ENCODE measurements around the gene GAS5. TPM values are rescaled to one million over a fixed set of nuclear protein-coding genes. Genes with fewer than 3 reads are reported as not detected.
A peak's percentile ranks its signal among the peaks of the same experiment; 100 is the strongest.

The GAS5 gene
- total and polyA plus RNA-seq, 2 of the 8 experiments (the other 6 are each of a cell fraction or from before 2014, with no cell fraction given) = 799 to 1,238 TPM

DNA sequence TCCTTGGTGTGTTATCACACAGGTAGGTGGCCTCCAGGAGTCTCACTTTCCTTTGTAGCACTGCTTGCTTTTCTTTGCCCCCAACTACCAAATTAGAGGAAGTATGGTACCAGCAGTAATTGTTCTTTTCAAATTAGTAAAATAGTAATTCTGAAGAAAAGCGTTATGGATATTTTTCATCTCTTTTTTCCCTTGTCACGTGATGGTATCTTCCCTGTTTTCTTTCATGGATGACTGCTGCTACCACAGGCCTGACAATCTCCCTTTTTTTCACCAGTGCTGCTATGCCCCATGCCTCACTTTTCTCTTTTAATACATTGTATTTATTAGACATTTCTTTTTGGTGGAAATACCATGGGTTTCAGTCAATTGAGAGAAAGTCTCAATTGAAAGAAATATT lies 3.7 kb upstream of the GAS5 start:
- Histone ChIP-seq H2BK15ac (ENCODE audit: low read length) (no peak overlapping the region), H3K14ac (ENCODE audit: insufficient read length) (no peak overlapping the region), H3K56ac (replicated peaks; ENCODE audit: insufficient read length, low read depth, low read length) (no peak overlapping the region), H3K4me2 (ENCODE audit: insufficient read depth in 1 of 2, low read depth in 2 of 2, low read length in 2 of 2) (no peak overlapping the region), H3K4me1 (replicated peaks in 1 of 4; ENCODE audit: control insufficient read depth in 3 of 4, insufficient read depth in 4 of 4, low read length in 3 of 4) (peaks cover 0 to 1% (median 0%) of the 10 kb centered on the region in 4 experiments; a peak in 3 of 7 replicates), H3K9me3 (ENCODE audit: insufficient read depth in 2 of 2, low read depth in 1 of 2, low read length in 1 of 2) (no peaks in the 10 kb centered on the region), H2BK20ac (ENCODE audit: low read length) (no peak overlapping the region), H3K27ac (ENCODE audit: low read depth, low read length) (no peak overlapping the region), H4K5ac (ENCODE audit: insufficient read length, low read depth, low read length) (no peak overlapping the region), H2BK5ac (ENCODE audit: low read depth, low read length) (no peak overlapping the region), H3K36me3 (ENCODE audit: control insufficient read depth in 2 of 4, insufficient read depth in 4 of 4, low read length in 3 of 4) (peaks cover 4 to 30% (median 10%) of the 10 kb centered on the region in 4 experiments; a peak in 7 of 8 replicates), H4K8ac (ENCODE audit: extremely low read depth, insufficient read depth, low read length) (no peak overlapping the region), H3K4me3 (ENCODE audit: extremely low read depth in 1 of 4, insufficient read depth in 2 of 4, low read depth in 3 of 4, low read length in 4 of 4) (no peak overlapping the region), H3K4ac (replicated peaks; ENCODE audit: insufficient read length, low read depth, low read length) (no peak overlapping the region), H2AFZ (ENCODE audit: low read length) (no peak overlapping the region), H4K20me1 (replicated peaks in 1 of 2; ENCODE audit: control insufficient read depth in 1 of 2, insufficient read depth in 2 of 2, low read length in 2 of 2) (peaks cover 0 to 4% of the 10 kb centered on the region in 2 experiments), H2BK12ac (ENCODE audit: low read depth, low read length) (no peak overlapping the region), H3K18ac (ENCODE audit: extremely low read depth, low read length) (no peak overlapping the region), H2AK5ac (ENCODE audit: low read depth, low read length) (no peak overlapping the region), H3K9ac (replicated peaks in 1 of 4; ENCODE audit: extremely low read depth in 1 of 4, low read depth in 3 of 4, low read length in 3 of 4) (no peak overlapping the region), H3K23me2 (ENCODE audit: low read depth, low read length) (peaks cover under 1% of the 10 kb centered on the region), H2BK120ac (replicated peaks; ENCODE audit: low read depth, low read length) (no peak overlapping the region), H3K27me3 (replicated peaks in 1 of 4; ENCODE audit: control insufficient read depth in 3 of 4, extremely low read depth in 1 of 4, insufficient read depth in 3 of 4, low read length in 3 of 4) (no peaks in the 10 kb centered on the region), H3K79me2 (ENCODE audit: control insufficient read depth in 1 of 2, insufficient read depth in 2 of 2, low read length in 2 of 2) (peaks cover 0 to 33% of the 10 kb centered on the region in 2 experiments; a peak in 3 of 4 replicates), H3K79me1 (ENCODE audit: low read depth, low read length) (no peaks in the 10 kb centered on the region; the same call in 1 of the 2 replicates), H3K23ac (ENCODE audit: insufficient read length) (no peak overlapping the region), H4K91ac (replicated peaks; ENCODE audit: insufficient read length, low read length) (no peak overlapping the region)
- DNase-seq (ENCODE audit: low read depth in 1 of 2, low spot score in 2 of 2) (no peak), FAIRE-seq (no peak)
- POLR2A ChIA-PET (ENCODE audit: partially characterized antibody) = interaction anchor here (1.0 to 13.3 kb wide), 5 partner anchors 11 to 48 kb away, joined by 3 to 475 read pairs (median 5); partner anchors contain the start of gene DARS2
- 97% methylated on average over 2 of the region's 2 CpGs; no CpG with 5 or more reads in 1 of the 2 experiments for WGBS, 2 experiments (ENCODE audit: extremely low coverage in 1 of 2, insufficient coverage in 1 of 2, insufficient read length in 1 of 2, insufficient replicate concordance in 2 of 2, low coverage in 1 of 2, low lambda C conversion rate in 2 of 2, missing lambda C conversion rate in 1 of 2)
- TF ChIP-seq, protein P1, sequence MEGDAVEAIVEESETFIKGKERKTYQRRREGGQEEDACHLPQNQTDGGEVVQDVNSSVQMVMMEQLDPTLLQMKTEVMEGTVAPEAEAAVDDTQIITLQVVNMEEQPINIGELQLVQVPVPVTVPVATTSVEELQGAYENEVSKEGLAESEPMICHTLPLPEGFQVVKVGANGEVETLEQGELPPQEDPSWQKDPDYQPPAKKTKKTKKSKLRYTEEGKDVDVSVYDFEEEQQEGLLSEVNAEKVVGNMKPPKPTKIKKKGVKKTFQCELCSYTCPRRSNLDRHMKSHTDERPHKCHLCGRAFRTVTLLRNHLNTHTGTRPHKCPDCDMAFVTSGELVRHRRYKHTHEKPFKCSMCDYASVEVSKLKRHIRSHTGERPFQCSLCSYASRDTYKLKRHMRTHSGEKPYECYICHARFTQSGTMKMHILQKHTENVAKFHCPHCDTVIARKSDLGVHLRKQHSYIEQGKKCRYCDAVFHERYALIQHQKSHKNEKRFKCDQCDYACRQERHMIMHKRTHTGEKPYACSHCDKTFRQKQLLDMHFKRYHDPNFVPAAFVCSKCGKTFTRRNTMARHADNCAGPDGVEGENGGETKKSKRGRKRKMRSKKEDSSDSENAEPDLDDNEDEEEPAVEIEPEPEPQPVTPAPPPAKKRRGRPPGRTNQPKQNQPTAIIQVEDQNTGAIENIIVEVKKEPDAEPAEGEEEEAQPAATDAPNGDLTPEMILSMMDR (IDR thresholded peaks at IDR 0.05; ENCODE audit: control extremely low read depth in 1 of 3, insufficient read depth in 1 of 3, low read depth in 1 of 3, low read length in 3 of 3) = peak in 1 of 3 experiments; percentile 11; a peak in 1 of 4 replicates
- TF ChIP-seq, protein P2, sequence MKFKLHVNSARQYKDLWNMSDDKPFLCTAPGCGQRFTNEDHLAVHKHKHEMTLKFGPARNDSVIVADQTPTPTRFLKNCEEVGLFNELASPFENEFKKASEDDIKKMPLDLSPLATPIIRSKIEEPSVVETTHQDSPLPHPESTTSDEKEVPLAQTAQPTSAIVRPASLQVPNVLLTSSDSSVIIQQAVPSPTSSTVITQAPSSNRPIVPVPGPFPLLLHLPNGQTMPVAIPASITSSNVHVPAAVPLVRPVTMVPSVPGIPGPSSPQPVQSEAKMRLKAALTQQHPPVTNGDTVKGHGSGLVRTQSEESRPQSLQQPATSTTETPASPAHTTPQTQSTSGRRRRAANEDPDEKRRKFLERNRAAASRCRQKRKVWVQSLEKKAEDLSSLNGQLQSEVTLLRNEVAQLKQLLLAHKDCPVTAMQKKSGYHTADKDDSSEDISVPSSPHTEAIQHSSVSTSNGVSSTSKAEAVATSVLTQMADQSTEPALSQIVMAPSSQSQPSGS (IDR thresholded peaks at IDR 0.05; ENCODE audit: low read length) = no peak
- TF ChIP-seq, protein P3, sequence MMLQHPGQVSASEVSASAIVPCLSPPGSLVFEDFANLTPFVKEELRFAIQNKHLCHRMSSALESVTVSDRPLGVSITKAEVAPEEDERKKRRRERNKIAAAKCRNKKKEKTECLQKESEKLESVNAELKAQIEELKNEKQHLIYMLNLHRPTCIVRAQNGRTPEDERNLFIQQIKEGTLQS (IDR thresholded peaks at IDR 0.05; ENCODE audit: insufficient read depth, low read depth, low read length) = no peak
- CTCF ChIA-PET (ENCODE audit: partially characterized antibody) = interaction anchor here (1.0 kb wide), 1 partner anchor 11 kb away, joined by 3 read pairs; no protein-coding TSS in a partner anchor
